T-helper 22 cell (primary cell): ENCODE measurements around the gene TBC1D16.

Experiments
- DNase-seq: peaks from one replicate; pipeline ENCODE4 v3.0.0-alpha.2; 2020; ENCODE audit warnings: low read depth

The TBC1D16 gene

DNA sequence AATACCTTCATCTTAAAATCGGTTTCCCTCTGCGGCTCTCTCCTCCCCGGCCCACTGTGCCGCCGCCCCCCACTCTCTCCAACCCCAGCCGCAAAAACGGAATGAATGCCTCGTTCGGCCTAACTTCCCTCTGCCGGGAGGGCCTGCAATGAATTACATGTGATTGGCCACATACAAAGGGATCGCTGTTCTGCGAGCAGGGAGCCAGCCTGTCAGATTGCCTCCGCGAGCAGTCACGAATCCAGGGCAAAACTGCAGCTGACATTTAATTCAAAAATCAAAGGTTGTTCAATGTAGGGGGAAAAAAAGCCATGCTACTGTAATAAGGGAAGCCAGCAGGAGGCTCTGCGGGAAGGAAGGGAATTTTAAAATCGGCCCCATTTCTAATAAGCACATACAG lies 84.9 kb downstream of the TBC1D16 start:
- DNase-seq, result no peak

DNA sequence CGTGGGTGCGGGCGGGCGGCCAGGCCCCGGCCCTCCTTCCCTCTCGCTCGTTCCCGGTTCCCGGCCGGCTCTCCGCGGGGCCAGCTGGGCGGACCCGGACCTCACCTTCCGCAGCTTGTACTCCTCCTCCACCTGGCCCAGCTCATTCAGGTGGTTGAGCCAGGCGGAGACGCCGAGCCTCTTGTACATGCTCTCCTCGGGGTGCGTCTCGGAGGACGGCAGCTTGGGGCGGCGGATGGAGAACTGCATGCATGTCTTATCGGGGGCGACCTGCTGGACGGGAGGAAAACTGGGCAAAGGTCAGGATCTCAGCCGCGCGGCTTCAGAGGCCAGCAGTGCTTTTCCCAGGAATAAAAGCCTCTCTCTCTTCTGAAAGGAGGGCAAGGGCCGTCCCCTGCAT lies 85.4 kb downstream of the TBC1D16 start:
- DNase-seq, result no peak

DNA sequence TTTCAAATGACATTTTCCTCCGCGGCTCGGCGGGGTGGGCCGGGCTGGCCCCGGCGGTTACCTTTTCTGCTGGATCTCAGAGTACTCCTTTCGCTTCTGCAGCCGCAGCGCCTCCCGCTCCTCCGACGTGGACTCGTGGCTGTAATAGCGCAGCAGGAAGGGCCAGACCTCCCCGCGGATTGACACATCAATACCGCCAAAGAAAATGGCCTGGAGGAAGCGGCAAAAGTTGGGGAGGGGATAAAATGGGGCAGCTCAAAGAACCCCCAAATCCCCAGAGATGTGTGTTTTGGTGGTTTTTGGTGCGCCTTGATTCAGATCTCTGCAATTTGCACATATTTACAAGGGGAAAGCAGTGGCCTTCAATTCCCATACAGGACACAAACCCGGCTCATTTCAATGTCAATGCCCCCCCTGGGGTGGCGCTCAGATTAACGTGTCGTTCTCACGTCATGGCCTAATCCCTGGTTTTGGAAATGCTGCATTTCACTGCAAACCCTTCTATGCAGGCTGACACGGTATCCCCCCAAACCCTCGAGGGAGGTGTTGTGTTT lies 85.9 kb downstream of the TBC1D16 start:
- DNase-seq, result no peak

DNA sequence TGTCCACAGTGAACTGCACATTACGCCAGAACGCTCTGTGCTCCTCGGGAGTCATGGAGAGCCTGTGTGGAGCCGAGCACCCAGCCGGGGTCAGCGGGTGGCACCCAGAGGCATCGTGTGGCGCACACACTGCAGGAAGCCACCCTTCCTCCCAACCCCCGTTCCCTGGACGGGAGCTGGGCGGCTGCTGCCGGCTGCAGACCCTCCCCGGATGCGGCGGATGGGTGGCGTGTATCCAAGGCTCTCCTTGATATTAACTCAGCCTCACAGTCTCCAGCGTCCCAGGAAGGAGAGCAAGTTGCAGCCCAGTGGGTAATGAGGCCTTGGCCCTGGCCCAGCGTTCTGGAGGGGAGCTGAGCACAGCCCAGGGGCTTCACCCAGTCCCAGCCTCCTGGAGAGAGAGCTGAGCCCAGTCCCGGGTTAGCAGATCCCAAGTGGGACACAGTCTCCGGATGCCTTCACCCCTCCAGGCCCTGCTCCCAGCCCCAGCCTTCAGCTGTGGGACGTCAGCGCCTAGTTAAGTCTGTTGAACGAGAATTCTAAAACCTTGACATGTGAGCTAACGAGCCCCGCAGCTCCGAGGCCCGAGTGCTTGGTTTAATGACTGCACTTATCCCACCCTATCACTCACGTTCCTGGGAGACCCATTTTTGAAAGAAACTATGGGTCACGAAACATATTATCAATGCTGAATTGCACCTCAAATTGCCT lies 86.6 kb downstream of the TBC1D16 start:
- DNase-seq, result no peak

DNA sequence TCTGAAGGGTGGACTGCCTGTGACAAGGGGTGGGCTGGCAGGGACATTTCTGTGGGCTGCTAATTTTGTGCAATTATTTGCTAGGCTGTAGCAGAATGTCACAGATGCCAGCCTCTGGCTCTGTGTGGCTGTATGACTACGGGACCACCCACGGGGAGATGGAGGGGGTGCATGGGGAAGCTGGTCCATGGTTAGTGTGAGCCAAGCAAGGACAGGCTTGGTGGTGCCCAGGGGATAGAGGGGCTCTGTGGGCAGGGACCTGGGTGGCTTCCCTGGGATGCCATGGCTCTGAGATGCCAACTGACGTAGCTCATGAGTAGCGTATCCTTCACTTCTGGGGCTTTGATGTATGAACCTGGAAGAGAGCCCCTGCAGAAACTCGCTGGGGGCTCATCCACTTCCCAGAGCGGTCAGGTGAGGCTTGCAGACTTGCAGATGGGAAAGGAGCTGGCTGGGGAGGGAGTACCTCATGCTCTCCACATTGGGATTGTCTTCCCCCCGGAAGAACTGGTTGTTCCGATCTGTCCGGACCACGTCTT lies 87.2 kb downstream of the TBC1D16 start:
- DNase-seq, result no peak

DNA sequence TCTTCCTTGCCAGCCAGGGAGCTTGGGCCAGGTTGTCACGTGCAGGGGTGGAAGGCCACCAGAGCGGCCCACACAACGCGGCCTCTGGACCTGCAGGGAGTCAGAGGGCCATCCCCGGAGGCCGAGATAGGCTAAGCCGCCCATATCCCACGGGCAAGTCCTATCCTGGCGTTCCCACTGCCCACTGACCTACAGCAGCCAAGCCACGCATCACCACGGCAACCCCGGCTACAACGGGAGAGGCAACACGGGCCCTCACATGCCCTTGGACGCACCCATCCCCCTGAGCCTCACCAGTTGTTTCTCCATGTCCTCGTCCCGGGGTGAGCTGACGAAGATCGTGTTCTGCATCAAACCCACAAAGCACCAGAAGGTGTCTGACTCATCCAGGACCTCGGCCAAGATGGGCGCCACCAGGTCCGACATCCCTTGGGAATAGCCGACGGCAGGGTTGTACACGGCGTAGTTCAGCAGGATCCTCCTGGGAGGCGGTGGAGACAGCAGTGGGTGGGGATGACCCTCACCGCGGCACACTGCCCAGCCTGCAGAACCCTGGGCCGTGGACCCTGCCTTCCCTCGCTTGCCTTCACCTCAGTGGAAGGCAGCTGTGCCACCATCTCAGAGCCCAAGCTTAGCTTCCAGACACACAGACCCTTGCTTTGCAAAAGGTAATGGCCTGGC lies 88.2 kb downstream of the TBC1D16 start:
- no peak for DNase-seq

DNA sequence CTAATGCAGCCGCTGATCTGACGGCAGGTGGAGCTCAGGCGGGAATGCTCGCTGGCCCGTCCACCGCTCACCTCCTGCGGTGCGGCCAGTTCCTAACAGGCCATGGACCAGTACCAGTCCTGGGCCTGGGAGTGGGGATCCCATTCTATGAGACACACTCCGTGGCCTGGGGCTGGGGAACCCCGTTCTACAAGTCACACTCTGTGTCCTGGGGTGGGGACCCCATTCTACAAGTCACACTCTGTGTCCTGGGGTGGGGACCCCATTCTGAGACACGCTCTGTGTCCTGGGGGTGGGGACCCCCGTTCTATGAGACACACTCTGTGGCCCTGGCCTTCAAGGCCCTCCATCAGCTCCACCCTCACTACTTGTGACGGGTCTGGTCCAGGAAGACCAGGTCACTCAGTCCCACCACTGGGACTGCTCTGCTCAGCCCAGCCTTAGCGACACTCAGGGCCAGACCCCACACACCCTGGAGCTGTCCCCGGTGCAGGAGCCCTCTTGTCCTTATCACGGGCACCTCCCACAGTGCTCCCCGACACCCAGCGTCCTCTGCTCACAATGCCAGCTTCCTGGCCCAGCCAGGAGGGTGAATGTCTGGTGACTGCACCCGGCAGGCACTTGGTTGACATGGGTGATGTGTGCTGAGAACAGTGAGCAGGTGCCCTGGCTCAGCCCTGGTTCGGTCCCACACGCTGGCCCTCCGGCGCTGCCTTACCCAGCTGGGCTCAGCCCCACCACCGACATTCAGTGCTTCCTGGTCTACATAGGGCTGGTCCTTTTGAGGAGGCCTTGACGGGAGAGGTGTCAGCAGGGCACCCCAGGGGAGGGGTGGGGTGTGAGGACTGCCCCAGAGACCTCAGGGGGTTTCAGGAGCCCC lies 89.1 kb downstream of the TBC1D16 start:
- no peak for DNase-seq

DNA sequence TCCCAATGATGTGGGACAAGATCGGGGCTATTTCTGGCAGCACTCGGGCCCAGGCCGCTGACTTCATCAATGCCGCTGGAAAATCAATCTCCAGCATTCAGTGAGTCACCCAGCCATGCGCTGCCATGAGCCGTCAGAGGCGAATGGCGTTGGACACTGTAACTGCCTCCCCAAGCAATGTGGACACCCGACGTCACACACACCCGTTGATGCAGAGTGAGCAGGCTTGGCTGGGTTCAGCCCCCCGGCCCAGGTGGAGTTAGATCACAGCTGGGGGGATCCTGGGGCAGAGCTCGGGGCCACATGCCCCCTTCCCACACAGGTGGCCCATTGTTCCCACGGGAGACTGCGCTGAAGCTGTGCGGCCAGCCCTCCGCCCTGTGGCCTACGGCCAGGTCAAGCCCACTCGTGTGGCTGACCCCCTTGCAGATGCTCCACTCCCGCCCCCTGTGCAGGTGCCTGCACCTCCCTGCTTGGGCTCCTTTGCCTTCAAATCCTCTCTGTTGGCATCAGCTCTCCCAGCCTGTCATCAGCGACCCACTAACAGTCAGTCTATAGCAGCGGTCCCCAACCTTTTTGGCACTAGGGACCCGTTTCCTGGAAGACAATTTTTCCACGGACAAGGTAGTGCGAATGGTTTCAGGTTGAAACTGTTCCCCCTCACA lies 89.9 kb downstream of the TBC1D16 start:
- DNase-seq, result no peak

DNA sequence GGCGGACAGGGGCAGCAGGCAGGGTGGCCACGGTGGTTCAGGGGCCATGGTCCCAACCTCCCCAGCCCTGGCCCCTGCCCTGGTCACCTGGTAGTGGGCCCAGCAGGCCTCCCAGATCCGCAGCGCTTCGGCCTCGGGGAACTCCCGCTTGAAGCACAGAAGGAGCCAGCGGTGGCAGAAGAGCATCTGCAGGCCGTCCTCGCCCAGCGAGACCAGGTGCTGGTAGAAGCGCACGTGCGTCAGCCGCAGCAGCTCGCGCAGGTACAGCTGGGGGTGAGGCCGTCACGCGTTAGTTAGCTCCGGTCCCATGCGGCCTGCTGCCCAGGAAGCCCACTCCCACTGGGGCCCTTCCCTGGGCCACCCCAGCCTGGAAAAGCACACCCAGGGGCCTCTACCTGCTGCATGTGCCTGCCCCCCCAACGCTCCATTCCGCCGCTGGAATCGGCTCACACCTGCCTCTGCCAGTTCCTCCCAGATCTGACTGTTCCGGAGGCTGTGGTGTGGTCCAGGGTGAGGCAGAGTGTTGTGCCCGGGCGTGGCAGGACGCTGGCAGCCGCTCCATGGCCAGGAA lies 90.8 kb downstream of the TBC1D16 start:
- DNase-seq, result no peak

DNA sequence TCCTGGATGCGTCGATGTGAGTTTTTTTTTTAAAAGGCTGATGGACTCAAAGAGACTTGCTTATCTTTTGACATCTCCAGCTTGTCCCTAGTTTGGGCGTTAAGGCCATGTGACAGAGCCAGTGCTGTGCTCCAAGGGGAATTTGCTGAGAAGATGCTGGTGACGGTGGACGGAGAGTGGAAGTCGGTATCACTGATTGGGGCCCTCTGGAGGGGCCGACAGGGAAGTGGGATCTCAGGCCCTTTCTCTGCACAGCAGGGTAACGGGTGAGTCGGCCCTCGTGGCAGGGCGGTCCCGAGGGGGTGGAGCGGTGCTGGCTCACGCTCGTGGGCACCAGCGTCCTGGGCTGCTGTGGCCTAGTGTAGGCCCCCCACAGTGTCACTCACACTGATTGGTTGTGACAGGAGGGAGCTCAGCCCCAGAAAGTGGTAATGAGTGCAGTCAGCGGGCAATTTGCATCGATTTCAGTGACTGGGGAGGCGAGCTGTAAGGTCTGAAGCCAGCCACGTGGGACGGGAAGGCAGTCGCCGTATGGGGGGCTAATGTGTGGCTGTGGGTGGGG lies 91.3 kb downstream of the TBC1D16 start:
- no peak for DNase-seq

DNA sequence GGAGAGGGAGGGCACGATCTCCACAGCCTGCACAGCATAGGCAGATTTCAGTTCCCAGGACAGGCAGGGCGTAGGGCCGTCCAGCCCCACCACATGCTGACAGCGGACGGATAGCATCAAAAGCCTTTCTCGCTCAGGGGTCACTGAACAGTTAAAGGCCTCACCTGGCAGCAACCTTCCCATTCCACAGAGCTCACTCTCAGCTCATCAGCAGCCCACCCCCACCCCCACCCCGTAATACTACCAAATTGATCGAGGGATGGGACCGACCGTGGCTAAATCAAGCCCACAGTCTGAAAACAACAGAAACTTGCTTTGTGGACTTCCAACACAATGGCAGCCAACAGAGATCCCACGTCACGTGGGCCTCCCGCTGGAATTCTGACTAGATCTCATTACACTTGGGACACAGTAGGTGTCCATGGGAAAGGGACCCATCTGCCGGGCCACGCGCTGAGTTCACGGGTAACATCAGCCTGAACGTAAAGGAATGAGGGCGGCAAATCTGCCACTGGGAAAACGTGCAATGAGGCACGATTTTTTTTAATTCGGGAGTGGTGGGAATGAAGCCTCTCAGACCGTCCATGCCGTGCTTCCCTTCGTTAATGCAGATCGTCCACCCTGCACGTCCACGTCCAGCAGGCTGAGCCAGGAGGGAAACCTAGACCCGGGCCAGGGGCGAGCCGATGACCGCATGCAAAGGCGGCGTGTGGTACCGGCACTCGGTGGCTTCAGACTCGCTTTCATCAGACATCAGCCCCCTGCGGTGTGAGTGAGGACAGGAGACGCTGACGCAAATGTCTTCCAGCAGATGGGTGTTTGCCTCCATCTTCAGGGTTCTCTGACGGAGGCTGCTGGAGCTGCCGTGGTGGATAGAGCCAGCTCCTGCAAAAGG lies 92.1 kb downstream of the TBC1D16 start:
- no peak for DNase-seq

DNA sequence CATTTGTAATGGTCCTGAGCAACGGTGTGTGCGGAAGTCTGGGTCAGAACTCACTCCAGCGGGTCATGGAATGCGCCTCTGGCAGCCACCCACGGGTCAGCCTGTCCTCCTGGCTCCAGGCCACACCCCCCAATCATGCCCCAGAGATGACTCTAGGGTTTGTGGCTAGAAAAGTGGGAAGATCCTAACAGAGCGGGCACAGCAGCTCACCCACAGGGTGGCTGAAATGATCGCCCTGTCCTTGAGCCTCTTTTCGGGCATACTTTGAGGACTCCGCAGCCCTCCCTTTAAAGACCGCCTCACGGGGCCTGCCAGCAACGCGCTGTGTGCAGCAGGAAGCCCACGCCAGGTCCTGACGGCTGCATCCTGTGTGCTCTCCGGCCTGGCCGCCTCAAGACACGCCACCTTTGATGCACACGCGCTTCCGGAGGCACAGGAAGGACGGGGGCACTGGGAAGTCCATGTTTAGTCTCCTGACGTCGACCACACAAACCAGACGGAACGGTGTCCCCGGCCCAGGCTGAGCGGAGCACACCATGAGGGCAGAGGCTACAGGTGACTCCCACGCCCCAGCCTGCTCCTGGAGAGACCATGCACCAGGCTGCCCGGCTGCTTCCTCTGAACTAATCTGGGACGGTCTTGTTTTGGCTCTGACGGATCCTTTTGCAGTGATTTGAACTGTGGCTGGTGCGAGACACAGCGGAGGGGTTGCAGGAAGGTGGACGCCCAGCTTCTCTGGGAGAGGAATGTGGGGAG lies 92.9 kb downstream of the TBC1D16 start:
- DNase-seq, result no peak

DNA sequence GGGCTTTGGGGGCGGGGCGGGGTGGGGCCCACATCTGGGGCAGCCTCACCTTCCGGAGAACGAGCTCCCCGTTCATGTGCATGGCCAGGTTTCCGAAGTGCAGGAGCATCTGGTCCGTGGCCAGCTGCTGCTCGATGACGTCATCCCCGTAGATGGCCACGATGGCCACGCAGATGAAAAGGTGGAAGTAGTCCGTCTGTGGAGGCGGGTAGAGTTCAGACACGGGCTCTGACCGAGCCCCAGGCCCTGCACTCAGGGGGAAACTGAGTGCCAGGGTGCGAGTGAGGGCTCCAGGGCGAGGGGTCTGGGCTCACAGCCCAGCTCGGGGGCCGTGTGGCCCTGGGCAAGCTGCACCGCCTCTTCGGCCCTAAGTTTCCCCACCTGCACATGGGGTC lies 93.7 kb downstream of the TBC1D16 start:
- DNase-seq, result no peak

DNA sequence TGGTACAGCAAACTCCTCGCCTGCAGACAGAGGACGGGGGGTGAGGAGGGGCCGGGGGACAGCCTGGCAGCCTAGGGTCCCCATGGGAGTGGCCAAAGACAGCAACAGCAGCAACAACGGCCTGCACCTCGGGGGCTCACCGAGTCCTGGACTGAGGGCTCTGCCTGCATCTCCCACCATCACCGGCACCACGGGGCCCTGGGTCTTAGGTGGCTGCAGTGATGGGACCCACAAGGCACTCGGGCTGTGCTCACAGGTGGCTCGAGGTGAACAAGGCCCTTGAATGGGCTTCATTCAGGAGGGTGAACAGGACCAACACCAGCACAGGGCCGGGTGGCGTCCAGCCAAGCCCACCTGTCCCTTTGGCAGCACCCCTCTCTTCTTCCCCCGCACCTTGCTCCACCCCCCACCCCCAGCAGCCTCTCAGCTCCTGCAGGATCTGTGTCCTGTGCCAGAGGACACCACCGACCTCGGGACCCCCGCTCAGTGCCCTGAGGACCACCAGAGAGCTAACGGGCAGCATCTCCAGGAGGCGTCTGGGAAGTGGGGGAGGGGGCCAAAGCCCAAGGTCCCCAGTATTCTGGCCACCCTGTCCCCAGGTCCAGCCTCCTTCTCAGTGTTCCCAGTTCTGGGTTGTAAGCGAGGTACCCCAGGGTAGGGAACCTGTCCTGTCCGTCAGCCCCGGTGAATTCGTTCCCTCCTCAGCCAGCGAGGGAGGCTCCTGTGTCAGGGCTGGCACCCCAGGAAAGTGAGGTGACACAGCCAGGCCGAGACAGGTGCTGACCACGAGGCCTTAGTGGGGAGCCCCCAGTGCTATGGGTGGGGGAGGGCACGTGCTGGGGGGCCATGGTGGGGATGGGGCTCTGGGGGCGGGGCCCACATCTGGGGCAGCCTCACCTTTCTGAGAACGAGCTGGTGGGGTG lies 94.3 kb downstream of the TBC1D16 start:
- no peak for DNase-seq

DNA sequence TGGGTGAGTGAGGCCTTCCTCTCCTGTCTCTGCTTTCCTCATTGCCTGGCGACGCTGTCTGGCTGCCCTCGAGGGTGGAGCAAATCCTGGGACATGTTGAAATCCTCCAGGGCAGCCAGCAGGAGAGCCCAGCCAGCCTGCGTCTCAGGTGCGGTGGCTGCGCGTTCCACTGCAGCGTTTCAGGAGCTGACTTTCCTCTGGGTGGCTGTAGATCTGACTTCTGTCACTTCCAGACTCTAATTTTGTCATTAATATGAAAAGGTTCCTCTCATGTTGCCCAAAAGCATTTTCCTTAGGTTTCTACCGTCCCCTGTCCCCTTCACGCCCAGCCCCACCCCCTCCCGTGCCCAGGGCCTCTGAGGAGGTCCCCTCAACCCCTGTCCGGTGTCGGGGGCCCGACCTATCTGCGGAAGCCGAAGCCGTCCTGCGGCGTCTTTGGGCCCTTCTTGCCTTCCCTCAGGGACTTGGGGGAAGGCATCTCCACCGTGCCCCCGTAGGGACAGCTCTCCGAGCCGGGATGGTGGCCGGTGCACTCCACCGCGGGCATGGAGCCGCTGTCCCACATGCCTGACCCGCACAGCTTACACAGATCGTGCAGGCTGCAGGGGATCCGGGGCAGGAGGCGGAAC lies 95.1 kb downstream of the TBC1D16 start:
- no peak for DNase-seq

DNA sequence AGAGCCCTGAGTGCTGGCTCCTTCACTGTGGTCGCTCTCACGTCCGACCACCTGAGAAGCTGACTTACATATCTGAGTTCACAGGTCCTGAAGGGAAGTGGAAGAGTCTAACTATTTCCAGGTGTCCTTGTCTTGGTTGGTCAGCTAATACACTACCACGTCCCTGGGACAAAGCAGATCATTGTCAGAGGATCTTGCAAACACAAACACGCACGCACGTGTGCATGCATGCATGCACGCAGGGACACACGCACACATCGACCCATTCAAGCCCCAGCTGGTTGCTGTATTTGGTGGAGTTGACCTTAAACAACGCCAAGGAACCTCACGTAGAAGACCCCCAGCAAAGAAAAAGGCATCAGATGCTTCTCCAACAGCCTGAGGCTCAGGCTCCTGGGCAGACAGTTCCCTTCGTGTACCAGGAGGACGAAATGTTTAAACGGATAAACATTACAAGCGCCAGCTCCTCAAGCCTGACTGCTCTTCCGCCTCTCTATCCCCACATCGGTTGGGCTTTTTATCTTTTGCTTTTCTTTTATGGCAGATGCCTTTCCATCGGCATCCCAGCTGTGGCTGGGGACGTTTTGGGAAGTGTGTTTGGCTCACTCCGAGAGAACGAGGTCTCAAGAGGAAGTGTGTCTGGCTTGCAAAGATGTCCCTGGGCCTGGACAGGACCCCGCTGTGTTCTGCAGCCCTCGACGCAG lies 95.8 kb downstream of the TBC1D16 start:
- no peak for DNase-seq

DNA sequence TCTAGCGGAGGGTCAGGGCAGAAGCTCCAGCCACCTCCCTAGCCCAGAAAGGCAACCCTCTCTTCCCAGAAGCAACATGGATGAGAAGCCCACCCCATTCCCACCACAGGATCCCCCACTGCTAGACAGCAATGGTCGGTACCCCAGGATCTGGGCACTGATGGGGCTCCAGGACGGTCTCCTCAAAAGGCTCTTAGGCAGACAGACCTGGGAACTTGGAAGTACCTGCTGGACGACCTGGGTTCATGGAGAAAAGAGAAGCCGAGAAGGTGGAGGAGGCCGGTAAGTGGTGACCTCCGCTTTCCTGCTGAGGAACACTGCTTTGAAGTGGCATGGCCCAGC lies 96.6 kb downstream of the TBC1D16 start:
- no peak for DNase-seq
